Small intestine (tissue), 7 donors: ENCODE data around the gene LBP. TPM values are rescaled to one million over a fixed set of nuclear protein-coding genes. Genes with fewer than 3 reads are reported as not detected.
"Not testable (repeated sequence)": the region's sequence is repeated elsewhere in the genome, so short reads cannot be mapped to it uniquely, and the experiment has no call there.

Source experiments
- DNase-seq, 2 donors: peaks; one replicate each; pipeline versions ENCODE4 v3.0.0 to v3.0.0-alpha.2; 2013
- FAIRE-seq: peaks from 2 replicates; lab custom pipeline; 2012; peaks lifted over from hg19 to GRCh38; lab: Jason Lieb, UNC
- H3K27ac ChIP-seq, 3 donors: one replicate each; pipeline ENCODE4 v1.5.1; 2013; ENCODE audit warnings: low read length in 2 of 3, mild to moderate bottlenecking in 2 of 3, control low read depth in 1 of 3, inconsistent platforms in 1 of 3, low read depth in 1 of 3, moderate library complexity in 1 of 3
- H3K27me3 ChIP-seq, 3 donors: one replicate each; pipeline ENCODE4 v1.6.1; 2013; ENCODE audit warnings: low read length in 3 of 3, inconsistent platforms in 1 of 3; ENCODE audit not compliant: control insufficient read depth in 3 of 3, insufficient read depth in 3 of 3
- H3K36me3 ChIP-seq, 3 donors: one replicate each; pipeline ENCODE4 v1.6.1; 2013; ENCODE audit warnings: low read length in 3 of 3, inconsistent platforms in 1 of 3, low read depth in 1 of 3, mild to moderate bottlenecking in 1 of 3, moderate library complexity in 1 of 3; ENCODE audit not compliant: control insufficient read depth in 3 of 3, insufficient read depth in 2 of 3
- H3K4me1 ChIP-seq, 3 donors: one replicate each; pipeline ENCODE4 v1.6.1; 2013; ENCODE audit warnings: low read length in 2 of 3, inconsistent platforms in 1 of 3, low read depth in 1 of 3, mild to moderate bottlenecking in 1 of 3, moderate library complexity in 1 of 3; ENCODE audit not compliant: control insufficient read depth in 3 of 3, insufficient read depth in 2 of 3
- H3K4me3 ChIP-seq, 3 donors: one replicate each; pipeline ENCODE4 v1.5.1; 2013; ENCODE audit warnings: low read length in 3 of 3, control low read depth in 1 of 3, inconsistent platforms in 1 of 3, low read depth in 1 of 3, mild to moderate bottlenecking in 1 of 3, moderate library complexity in 1 of 3
- H3K9me3 ChIP-seq, 2 donors: one replicate each; pipeline ENCODE4 v1.6.1; 2013; ENCODE audit warnings: low read depth in 1 of 2, low read length in 1 of 2; ENCODE audit not compliant: control insufficient read depth in 2 of 2, insufficient read depth in 1 of 2
- WGBS, 3 donors: extraction: QIAGEN DNeasy Blood & Tissue Kit; methylation state at CpG; one replicate each; pipeline ENCODE4 v1.1.7; 2013; 5-methylcytosine and 5-hydroxymethylcytosine counted together
- polyA plus RNA-seq, 4 donors: library from polyadenylated mRNA; stranded (reverse) in 3 of 4; unstranded in 1 of 4; fragments of 200-250 nt in 3 of 4; fragments of 120-200 nt in 1 of 4; gene quantifications; one replicate each; pipeline versions ENCODE4 v1.2.1 to v1.2.3, GENCODE V29; 2013
- donor health status: healthy with polysubstance abuse.
- donor health status: control.
- donor health status: control.
- donor health status: Bipolar disorder and iron deficiency.
- donor health status: healthy.

The LBP gene
- polyA plus RNA-seq, 4 donors, result 0.49 TPM; not detected in 3

GRCh38 chr20:38358556-38358955 is 12.3 kb downstream of the LBP start:
- no peaks in the 10 kb centered on the region for H3K4me1 ChIP-seq
- H3K9me3 ChIP-seq, result no peaks in the 10 kb centered on the region
- no peak overlapping the region for H3K27ac ChIP-seq
- DNase-seq, result no peak
- H3K4me3 ChIP-seq, result no peak overlapping the region
- no peak for FAIRE-seq
- H3K27me3 ChIP-seq, result no peaks in the 10 kb centered on the region
- WGBS, 3 donors, result 84 to 87% (median 84%) methylated on average over 7 of the region's 7 CpGs
- H3K36me3 ChIP-seq, result no peaks in the 10 kb centered on the region

GRCh38 chr20:38363004-38363747 is 16.9 kb downstream of the LBP start:
- no peaks in the 10 kb centered on the region for H3K9me3 ChIP-seq
- no peaks in the 10 kb centered on the region for H3K27me3 ChIP-seq
- H3K36me3 ChIP-seq, result no peaks in the 10 kb centered on the region
- no peaks in the 10 kb centered on the region for H3K4me1 ChIP-seq
- WGBS, 3 donors, result 89 to 92% (median 89%) methylated on average over 8 of the region's 8 CpGs
- H3K27ac ChIP-seq, result no peak overlapping the region
- no peak for FAIRE-seq
- H3K4me3 ChIP-seq, result no peak overlapping the region
- no peak for DNase-seq

- DNase-seq (peak in 1 of 2 donors; percentile 53), FAIRE-seq (no peak)
- Histone ChIP-seq H3K27me3 (no peaks in the 10 kb centered on the region), H3K36me3 (no peaks in the 10 kb centered on the region), H3K9me3 (no peaks in the 10 kb centered on the region), H3K27ac (no peak overlapping the region), H3K4me3 (no peak overlapping the region), H3K4me1 (peaks cover 0 to 5% (median 3%) of the 10 kb centered on the region in 3 donors)
- WGBS, 3 donors, result 34 to 36% (median 35%) methylated on average over 2 of the region's 2 CpGs
Measured at GRCh38 chr20:38369389-38369788, 23.1 kb downstream of the LBP start.

- 69 to 70% (median 70%) methylated on average over 5 of the region's 5 CpGs for WGBS, 3 donors
- no peaks in the 10 kb centered on the region for H3K36me3 ChIP-seq
Measured at GRCh38 chr20:38372806-38373205, 26.5 kb downstream of the LBP start.

GRCh38 chr20:38373231-38373867 is 27.1 kb downstream of the LBP start:
- peaks cover 0 to 5% (median 3%) of the 10 kb centered on the region in 3 donors for H3K4me1 ChIP-seq
- no peaks in the 10 kb centered on the region for H3K9me3 ChIP-seq
- H3K27me3 ChIP-seq, result no peaks in the 10 kb centered on the region
- no peaks in the 10 kb centered on the region for H3K36me3 ChIP-seq
- WGBS, 3 donors, result 15 to 37% (median 26%) methylated on average over 7 of the region's 7 CpGs
- DNase-seq, result peak; percentile 60 to 86
- no peak for FAIRE-seq
- peak overlapping the region in 2 of 3 donors; percentile 22 to 30 for H3K27ac ChIP-seq
- H3K4me3 ChIP-seq, result no peak overlapping the region

More at GRCh38 chr20:38372806-38373205, 26.5 kb downstream of the LBP start:
- FAIRE-seq (no peak), DNase-seq (no peak)
- no peak overlapping the region for H3K4me3 ChIP-seq
- peaks cover 0 to 5% (median 3%) of the 10 kb centered on the region in 3 donors for H3K4me1 ChIP-seq
- no peaks in the 10 kb centered on the region for H3K27me3 ChIP-seq
- no peaks in the 10 kb centered on the region for H3K9me3 ChIP-seq
- peak overlapping the region in 2 of 3 donors; percentile 22 to 30 for H3K27ac ChIP-seq

- FAIRE-seq, result no peak
Measured at GRCh38 chr20:38373898-38374297, 27.6 kb downstream of the LBP start.

GRCh38 chr20:38377039-38377685 is 30.9 kb downstream of the LBP start:
- Histone ChIP-seq H3K9me3 (no peaks in the 10 kb centered on the region), H3K27me3 (peaks cover 0 to 3% (median 0%) of the 10 kb centered on the region in 3 donors), H3K4me3 (no peak overlapping the region), H3K36me3 (no peaks in the 10 kb centered on the region), H3K4me1 (peaks cover 0 to 5% (median 3%) of the 10 kb centered on the region in 3 donors), H3K27ac (no peak overlapping the region)
- DNase-seq (peak in 1 of 2 donors; percentile 48), FAIRE-seq (no peak)
- 20 to 58% (median 41%) methylated on average over 11 of the region's 11 CpGs for WGBS, 3 donors

More at GRCh38 chr20:38373898-38374297, 27.6 kb downstream of the LBP start:
- Histone ChIP-seq H3K27me3 (no peaks in the 10 kb centered on the region), H3K27ac (no peak overlapping the region), H3K36me3 (no peaks in the 10 kb centered on the region), H3K4me3 (no peak overlapping the region), H3K9me3 (no peaks in the 10 kb centered on the region), H3K4me1 (peaks cover 0 to 5% (median 3%) of the 10 kb centered on the region in 3 donors)
- DNase-seq, result no peak
- WGBS, 3 donors, result 58 to 76% (median 66%) methylated on average over 5 of the region's 5 CpGs

GRCh38 chr20:38377838-38378237 is 31.6 kb downstream of the LBP start:
- H3K4me3 ChIP-seq, H3K36me3 ChIP-seq, H3K27me3 ChIP-seq, FAIRE-seq, DNase-seq, H3K4me1 ChIP-seq, H3K27ac ChIP-seq, H3K9me3 ChIP-seq: not testable (repeated sequence)
- 85% methylated on average over 3 of the region's 5 CpGs; no CpG with 5 or more reads in 2 of the 3 donors for WGBS, 3 donors
